Fibroblast of lung (primary cell): ENCODE data around the gene KRT71. TPM values are rescaled to one million over a fixed set of nuclear protein-coding genes. Genes with fewer than 3 reads are reported as not detected.

Experiments
- DNase-seq, 2 donors: peaks; one replicate each; pipeline versions ENCODE4 v3.0.0 to v3.0.0-alpha.2; 2010; ENCODE audit warnings: low read depth in 2 of 2
- H2AFZ ChIP-seq: 2 replicates; pipeline ENCODE4 v1.5.1; 2012; ENCODE audit warnings: low read length, control low read depth, inconsistent platforms
- H3K27ac ChIP-seq: 2 replicates; pipeline ENCODE4 v1.5.1; 2011; ENCODE audit warnings: low read length, control low read depth; ENCODE audit not compliant: insufficient read depth
- H3K27me3 ChIP-seq: 2 replicates; pipeline ENCODE4 v1.5.1; 2011; ENCODE audit warnings: mild to moderate bottlenecking, low read length; ENCODE audit not compliant: control insufficient read depth, insufficient read depth
- H3K36me3 ChIP-seq: 2 replicates; pipeline ENCODE4 v1.5.1; 2011; ENCODE audit warnings: low read length; ENCODE audit not compliant: control insufficient read depth, insufficient read depth
- H3K4me1 ChIP-seq: 2 replicates; pipeline ENCODE4 v1.5.1; 2011; ENCODE audit warnings: low read length; ENCODE audit not compliant: control insufficient read depth, insufficient read depth; ENCODE audit errors: extremely low read depth
- H3K4me2 ChIP-seq: 2 replicates; pipeline ENCODE4 v1.5.1; 2011; ENCODE audit warnings: low read length, control low read depth; ENCODE audit not compliant: insufficient read depth; ENCODE audit errors: extremely low read depth
- H3K4me3 ChIP-seq, 4 experiments: fragments of 200-600 bp in 1 of 4; sonication (generic) in 1 of 4; replicated peaks in 1 of 4; 2 replicates each; pipeline ENCODE4 v1.5.1; 2011 to 2016; ENCODE audit warnings: low read length in 4 of 4, low read depth in 3 of 4, mild to moderate bottlenecking in 3 of 4, control low read depth in 2 of 4, inconsistent platforms in 1 of 4, mixed read lengths in 1 of 4; ENCODE audit not compliant: insufficient read depth in 1 of 4; ENCODE audit errors: control extremely low read depth in 1 of 4
- H3K79me2 ChIP-seq: 2 replicates; pipeline ENCODE4 v1.5.1; 2012; ENCODE audit warnings: mild to moderate bottlenecking, low read length, inconsistent platforms; ENCODE audit not compliant: control insufficient read depth, insufficient read depth
- H3K9ac ChIP-seq: 2 replicates; pipeline ENCODE4 v1.5.1; 2011; ENCODE audit warnings: mild to moderate bottlenecking, low read length, control low read depth; ENCODE audit not compliant: insufficient read depth
- H3K9me3 ChIP-seq: 2 replicates; pipeline ENCODE4 v1.5.1; 2012; ENCODE audit warnings: low read depth, low read length; ENCODE audit not compliant: control insufficient read depth, insufficient read depth
- H4K20me1 ChIP-seq: 2 replicates; pipeline ENCODE4 v1.5.1; 2011; ENCODE audit warnings: low read length; ENCODE audit not compliant: control insufficient read depth, insufficient read depth; ENCODE audit errors: extremely low read depth
- EZH2 ChIP-seq: IDR thresholded peaks from 2 replicates; pipeline ENCODE4 v1.5.1; 2012; ENCODE audit warnings: low read length, control low read depth, mild to moderate bottlenecking; ENCODE audit errors: missing control alignments
- polyA plus RNA-seq, 2 donors: library from polyadenylated mRNA; depleted of rRNA in 1 of 2; stranded (reverse) in 1 of 2; unstranded in 1 of 2; fragments of >200 nt; gene quantifications; 2 replicates each; pipeline ENCODE4 v1.2.1, GENCODE V29; 2011 to 2012; ENCODE audit warnings: missing spikeins in 1 of 2
- total RNA-seq: library from RNA; depleted of rRNA; stranded (reverse); fragments of >200 nt; gene quantifications from 2 replicates; pipeline ENCODE4 v1.2.1, GENCODE V29; 2014
- TF ChIP-seq, protein P1 (sequence below), 2 donors: IDR thresholded peaks in 1 of 2; conservative IDR thresholded peaks in 1 of 2; 1 replicate in 1 of 2; 2 replicates in 1 of 2; pipeline ENCODE4 v1.5.1; 2011 to 2012; ENCODE audit warnings: low read length in 2 of 2, control low read depth in 1 of 2, inconsistent platforms in 1 of 2, low read depth in 1 of 2, mild to moderate bottlenecking in 1 of 2

Gene KRT71
- total and polyA plus RNA-seq, 2 donors (not counting 1 experiment from before 2014, with no cell fraction given) = not detected

DNA sequence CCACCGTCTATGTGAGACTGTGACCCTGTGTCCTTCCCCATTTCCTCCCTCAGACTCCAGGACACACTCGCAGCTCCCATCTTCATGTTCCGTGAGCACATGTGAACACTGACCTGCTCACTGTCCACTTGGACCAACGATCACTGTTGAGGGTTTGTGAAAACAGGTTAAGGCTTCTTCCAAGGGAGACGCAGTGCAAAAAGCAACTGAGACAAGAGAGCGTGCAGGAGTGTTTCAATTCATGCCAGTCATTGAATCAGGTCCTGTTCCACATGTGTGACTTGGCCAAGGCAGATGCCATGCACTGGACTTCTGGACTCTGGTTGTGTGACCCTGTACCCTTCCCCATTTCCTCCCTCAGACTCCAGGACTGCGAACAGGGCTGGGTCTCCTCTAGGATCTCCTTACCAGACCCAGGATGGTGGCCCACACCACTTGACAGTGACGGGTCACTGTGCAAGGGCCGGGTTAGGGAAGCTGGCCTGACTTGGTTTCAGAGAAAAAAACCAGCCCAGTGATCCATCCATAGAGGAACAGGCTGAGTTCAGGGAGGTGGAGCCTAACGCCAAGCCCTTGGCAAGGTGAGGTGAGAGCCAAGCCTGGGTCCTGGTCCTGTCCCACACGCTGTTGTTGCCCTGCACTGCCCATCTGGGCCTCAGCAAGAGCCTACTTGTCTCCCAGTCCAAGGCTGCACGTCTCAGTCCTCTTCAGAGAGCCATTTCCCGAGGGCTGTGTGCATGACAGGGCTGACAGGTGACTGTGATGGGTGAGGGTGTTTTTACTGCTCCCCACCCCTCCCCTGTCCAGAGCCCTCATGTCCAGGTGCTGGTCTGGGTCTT, 27.1 kb downstream of the KRT71 start:
- Histone ChIP-seq H3K4me1 (no peaks in the 10 kb centered on the region), H4K20me1 (no peaks in the 10 kb centered on the region), H3K9ac (no peak overlapping the region), H3K27ac (no peak overlapping the region), H3K27me3 (no peaks in the 10 kb centered on the region), H3K9me3 (no peaks in the 10 kb centered on the region), H2AFZ (no peak overlapping the region), H3K4me2 (no peak overlapping the region), H3K79me2 (no peaks in the 10 kb centered on the region), H3K36me3 (no peaks in the 10 kb centered on the region), H3K4me3 (no peak overlapping the region)
- no peak for TF ChIP-seq EZH2
- TF ChIP-seq, protein P1, sequence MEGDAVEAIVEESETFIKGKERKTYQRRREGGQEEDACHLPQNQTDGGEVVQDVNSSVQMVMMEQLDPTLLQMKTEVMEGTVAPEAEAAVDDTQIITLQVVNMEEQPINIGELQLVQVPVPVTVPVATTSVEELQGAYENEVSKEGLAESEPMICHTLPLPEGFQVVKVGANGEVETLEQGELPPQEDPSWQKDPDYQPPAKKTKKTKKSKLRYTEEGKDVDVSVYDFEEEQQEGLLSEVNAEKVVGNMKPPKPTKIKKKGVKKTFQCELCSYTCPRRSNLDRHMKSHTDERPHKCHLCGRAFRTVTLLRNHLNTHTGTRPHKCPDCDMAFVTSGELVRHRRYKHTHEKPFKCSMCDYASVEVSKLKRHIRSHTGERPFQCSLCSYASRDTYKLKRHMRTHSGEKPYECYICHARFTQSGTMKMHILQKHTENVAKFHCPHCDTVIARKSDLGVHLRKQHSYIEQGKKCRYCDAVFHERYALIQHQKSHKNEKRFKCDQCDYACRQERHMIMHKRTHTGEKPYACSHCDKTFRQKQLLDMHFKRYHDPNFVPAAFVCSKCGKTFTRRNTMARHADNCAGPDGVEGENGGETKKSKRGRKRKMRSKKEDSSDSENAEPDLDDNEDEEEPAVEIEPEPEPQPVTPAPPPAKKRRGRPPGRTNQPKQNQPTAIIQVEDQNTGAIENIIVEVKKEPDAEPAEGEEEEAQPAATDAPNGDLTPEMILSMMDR (conservative IDR thresholded peaks at IDR 0.05 in 1 of 2, IDR thresholded peaks at IDR 0.05 in 1 of 2; ENCODE audit: low read depth in 1 of 2, low read length in 2 of 2) = no peak
- DNase-seq = no peak

DNA sequence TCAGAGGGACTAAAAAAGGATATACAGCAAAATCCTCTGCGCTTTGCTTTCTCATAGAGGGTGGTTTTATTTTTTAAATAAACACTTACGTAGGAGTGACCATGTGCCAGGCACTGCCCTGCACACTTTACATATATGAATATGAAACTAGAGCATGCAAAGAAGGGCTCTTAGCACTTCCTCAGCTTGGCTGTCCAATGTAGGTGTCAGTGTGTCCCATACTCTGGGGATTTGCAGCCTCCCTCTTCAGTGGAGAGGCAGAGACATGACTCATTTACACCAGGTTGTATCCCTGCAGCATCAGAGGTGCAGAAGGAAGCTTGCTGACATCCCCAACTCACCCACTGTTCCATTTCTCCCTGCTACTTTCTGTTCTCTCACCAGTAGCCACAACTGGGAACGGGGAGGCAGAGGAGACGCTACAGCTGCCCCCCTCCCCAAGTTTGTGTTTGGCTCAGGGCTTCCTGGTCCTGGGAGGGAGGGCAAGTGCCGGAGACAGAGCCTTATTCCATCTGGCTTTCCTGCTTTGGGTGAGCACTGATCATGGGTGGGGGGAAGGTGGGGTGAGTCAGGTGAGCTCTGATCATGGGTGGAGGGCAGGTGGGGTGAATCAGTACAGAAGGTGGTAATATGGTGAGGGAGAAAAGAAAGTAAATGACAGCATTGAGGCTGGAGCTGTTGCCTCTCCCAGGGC, 27.9 kb downstream of the KRT71 start:
- Histone ChIP-seq H3K9me3 (no peaks in the 10 kb centered on the region), H3K4me2 (no peak overlapping the region), H3K27ac (no peak overlapping the region), H2AFZ (no peak overlapping the region), H3K9ac (no peak overlapping the region), H3K4me1 (no peaks in the 10 kb centered on the region), H4K20me1 (no peaks in the 10 kb centered on the region), H3K4me3 (no peak overlapping the region), H3K27me3 (no peaks in the 10 kb centered on the region), H3K36me3 (no peaks in the 10 kb centered on the region), H3K79me2 (no peaks in the 10 kb centered on the region)
- no peak for DNase-seq
- TF ChIP-seq, protein P1 (conservative IDR thresholded peaks at IDR 0.05 in 1 of 2, IDR thresholded peaks at IDR 0.05 in 1 of 2; ENCODE audit: low read depth in 1 of 2, low read length in 2 of 2) = no peak
- no peak for TF ChIP-seq EZH2

DNA sequence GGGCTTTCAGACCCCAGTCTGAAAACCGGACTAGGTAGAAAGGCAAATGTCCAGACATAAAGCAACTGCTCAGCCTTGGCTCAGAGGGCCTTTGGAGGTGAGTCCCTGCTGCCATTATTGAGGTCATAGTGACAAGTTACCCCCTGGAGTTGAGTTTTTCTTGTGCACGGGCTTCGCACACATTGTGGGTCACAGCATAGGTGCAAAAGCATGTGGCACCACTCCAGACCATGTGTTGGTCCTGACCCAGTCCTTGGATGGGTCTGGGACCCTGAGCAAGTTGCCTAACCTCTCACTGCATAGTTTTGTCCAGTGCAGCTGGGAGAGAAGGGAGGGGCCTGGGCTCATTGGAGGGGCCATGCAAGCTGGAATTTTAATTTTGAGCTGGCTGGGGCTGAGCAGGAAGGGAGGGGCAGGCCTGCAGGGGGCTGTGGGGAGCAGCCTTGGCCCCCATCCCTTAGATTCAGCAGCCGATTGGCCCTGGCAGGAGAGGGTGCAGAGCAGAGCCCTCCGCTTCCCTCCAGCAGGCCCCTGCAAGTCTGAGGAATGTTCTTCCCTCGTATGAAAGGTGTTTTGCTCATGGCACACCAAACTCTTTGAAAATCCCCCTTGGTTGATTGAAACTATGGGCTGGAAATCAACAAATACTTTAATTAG, 28.6 kb downstream of the KRT71 start:
- Histone ChIP-seq H2AFZ (no peak overlapping the region), H3K4me3 (no peak overlapping the region), H4K20me1 (no peaks in the 10 kb centered on the region), H3K4me1 (no peaks in the 10 kb centered on the region), H3K27me3 (no peaks in the 10 kb centered on the region), H3K27ac (no peak overlapping the region), H3K9ac (no peak overlapping the region), H3K36me3 (no peaks in the 10 kb centered on the region), H3K79me2 (no peaks in the 10 kb centered on the region), H3K9me3 (no peaks in the 10 kb centered on the region), H3K4me2 (no peak overlapping the region)
- DNase-seq = no peak
- TF ChIP-seq, protein P1 (conservative IDR thresholded peaks at IDR 0.05 in 1 of 2, IDR thresholded peaks at IDR 0.05 in 1 of 2; ENCODE audit: low read depth in 1 of 2, low read length in 2 of 2) = no peak
- TF ChIP-seq EZH2 = no peak
